ENCODE data around the gene NRIP1. TPM values are rescaled to one million over a fixed set of nuclear protein-coding genes. Genes with fewer than 3 reads are reported as not detected.

NRIP1 gene
- polyA plus RNA-seq, 1 donor from 2014 or later: 48.4 TPM

GRCh38 chr21:15065392-15066122 is 757 bp upstream of the NRIP1 start:
- Histone ChIP-seq H3K9me2 (ENCODE audit: insufficient read depth, low read length) (no peaks in the 10 kb centered on the region), H3K27ac (ENCODE audit: low read length) (peak overlapping the region; percentile 81), H3K9me3 (ENCODE audit: low read length) (no peaks in the 10 kb centered on the region), H3K79me2 (replicated peaks; ENCODE audit: insufficient read depth, low read length) (peaks cover 38% of the 10 kb centered on the region), H3K9ac (ENCODE audit: low read length) (peak overlapping the region; percentile 84), H3F3A (ENCODE audit: insufficient read depth, low read length, poor library complexity, severe bottlenecking) (peaks cover 4% of the 10 kb centered on the region), H3K27me3 (ENCODE audit: insufficient read depth, low read depth, low read length) (no peaks in the 10 kb centered on the region), H3K4me2 (ENCODE audit: low read length) (peak overlapping the region; percentile 76), H4K20me1 (ENCODE audit: insufficient read depth) (no peaks in the 10 kb centered on the region), H3K36me3 (ENCODE audit: insufficient read depth, low read length) (no peaks in the 10 kb centered on the region), H3K4me3 (ENCODE audit: low read length) (peak overlapping the region; percentile 80), H2AFZ (ENCODE audit: low read depth, low read length) (peak overlapping the region; percentile 51)
- peak; percentile 23 for TF ChIP-seq EP300 (conservative IDR thresholded peaks at IDR 0.05; ENCODE audit: poor library complexity, severe bottlenecking)
- no peak for TF ChIP-seq REST (IDR thresholded peaks at IDR 0.05; ENCODE audit: borderline replicate concordance)
- TF ChIP-seq MXI1 (conservative IDR thresholded peaks at IDR 0.05; ENCODE audit: poor library complexity, severe bottlenecking): no peak
- no peak for TF ChIP-seq EZH2 (IDR thresholded peaks at IDR 0.05; ENCODE audit: borderline replicate concordance, insufficient read depth, low read length, poor library complexity, severe bottlenecking)
- peak; percentile 49 for TF ChIP-seq RAD21 (conservative IDR thresholded peaks at IDR 0.05)
- peak; percentile 56 for TF ChIP-seq TAF1 (IDR thresholded peaks at IDR 0.05; ENCODE audit: low read depth)
- peak; percentile 67 for TF ChIP-seq POLR2AphosphoS5 (IDR thresholded peaks at IDR 0.05)
- peak; percentile 45 for TF ChIP-seq SMC3 (conservative IDR thresholded peaks at IDR 0.05; ENCODE audit: poor library complexity)
- no peak for TF ChIP-seq CTCF (IDR thresholded peaks at IDR 0.05; ENCODE audit: poor library complexity, severe bottlenecking)

- TF ChIP-seq MXI1 (conservative IDR thresholded peaks at IDR 0.05; ENCODE audit: poor library complexity, severe bottlenecking) (peak; percentile 44), RAD21 (conservative IDR thresholded peaks at IDR 0.05) (peak; percentile 14), REST (IDR thresholded peaks at IDR 0.05; ENCODE audit: borderline replicate concordance) (no peak), TAF1 (IDR thresholded peaks at IDR 0.05; ENCODE audit: low read depth) (no peak), EP300 (conservative IDR thresholded peaks at IDR 0.05; ENCODE audit: poor library complexity, severe bottlenecking) (no peak), SMC3 (conservative IDR thresholded peaks at IDR 0.05; ENCODE audit: poor library complexity) (no peak), POLR2AphosphoS5 (IDR thresholded peaks at IDR 0.05) (peak; percentile 19), EZH2 (IDR thresholded peaks at IDR 0.05; ENCODE audit: borderline replicate concordance, insufficient read depth, low read length, poor library complexity, severe bottlenecking) (no peak)
- Histone ChIP-seq H3K79me2 (replicated peaks; ENCODE audit: insufficient read depth, low read length) (peaks cover 54% of the 10 kb centered on the region), H4K20me1 (ENCODE audit: insufficient read depth) (no peaks in the 10 kb centered on the region), H3K27ac (ENCODE audit: low read length) (peak overlapping the region; percentile 66), H3K9me2 (ENCODE audit: insufficient read depth, low read length) (no peaks in the 10 kb centered on the region), H3K9me3 (ENCODE audit: low read length) (no peaks in the 10 kb centered on the region), H3K36me3 (ENCODE audit: insufficient read depth, low read length) (no peaks in the 10 kb centered on the region), H2AFZ (ENCODE audit: low read depth, low read length) (no peak overlapping the region), H3K27me3 (ENCODE audit: insufficient read depth, low read depth, low read length) (no peaks in the 10 kb centered on the region), H3F3A (ENCODE audit: insufficient read depth, low read length, poor library complexity, severe bottlenecking) (peaks cover 4% of the 10 kb centered on the region), H3K9ac (ENCODE audit: low read length) (peak overlapping the region; percentile 84), H3K4me2 (ENCODE audit: low read length) (peak overlapping the region; percentile 59), H3K4me3 (ENCODE audit: low read length) (peak overlapping the region; percentile 78)
These were observed 805 bp downstream of the NRIP1 start for GRCh38 chr21:15063814-15064575.

Measured in neural cell (in vitro differentiated cells).